HepG2 (cell line): Measurements from ENCODE around the gene KSR1. TPM values are rescaled to one million over a fixed set of nuclear protein-coding genes. Genes with fewer than 3 reads are reported as not detected.

Source experiments
- CREM ChIP-seq, 2 experiments: sonication (generic) in 1 of 2; formaldehyde crosslinking in 1 of 2; IDR thresholded peaks; 2 replicates each; pipeline versions ENCODE4 v1.4.0 to v1.6.1; 2016 to 2020; ENCODE audit warnings: antibody characterized with exemption in 1 of 2, mild to moderate bottlenecking in 1 of 2, missing genetic modification reagents in 1 of 2
- ERF ChIP-seq: IDR thresholded peaks from 2 replicates; pipeline ENCODE4 v1.6.1; 2018; ENCODE audit warnings: missing biosample characterization, missing genetic modification reagents
- HDAC1 ChIP-seq: sonication (generic); formaldehyde crosslinking; IDR thresholded peaks from 2 replicates; pipeline ENCODE4 v1.5.1; 2020; ENCODE audit warnings: mild to moderate bottlenecking, missing genetic modification reagents
- IRF2 ChIP-seq: IDR thresholded peaks from 2 replicates; pipeline ENCODE4 v1.6.1; 2018; ENCODE audit warnings: missing genetic modification reagents, missing compliant biosample characterization
- NR2F6 ChIP-seq, 2 experiments: IDR thresholded peaks; 2 replicates each; pipeline ENCODE4 v1.6.1; 2016; ENCODE audit warnings: antibody characterized with exemption in 1 of 2, mild to moderate bottlenecking in 1 of 2
- SMAD1 ChIP-seq: sonication (generic); formaldehyde crosslinking; IDR thresholded peaks from 2 replicates; pipeline ENCODE4 v1.4.0; 2020; ENCODE audit warnings: missing genetic modification reagents, low read depth, mild to moderate bottlenecking, borderline replicate concordance
- SP4 ChIP-seq: sonication (generic); formaldehyde crosslinking; IDR thresholded peaks from 2 replicates; pipeline ENCODE4 v1.8.1; 2023; ENCODE audit warnings: mild to moderate bottlenecking, missing genetic modification reagents
- USF2 ChIP-seq, 2 experiments: sonication (generic) in 1 of 2; formaldehyde crosslinking in 1 of 2; IDR thresholded peaks; 2 replicates each; pipeline versions ENCODE4 v1.5.1 to v1.6.1; 2011 to 2020; ENCODE audit warnings: borderline replicate concordance in 1 of 2, low read depth in 1 of 2, low read length in 1 of 2, mild to moderate bottlenecking in 1 of 2, missing genetic modification reagents in 1 of 2, moderate library complexity in 1 of 2
- XRCC5 ChIP-seq: fragments of 200-400 bp; formaldehyde crosslinking; optimal IDR thresholded peaks from 2 replicates; pipeline ENCODE3; 2017; ENCODE audit warnings: mild to moderate bottlenecking, low read length
- ZHX1 ChIP-seq: sonication (generic); formaldehyde crosslinking; IDR thresholded peaks from 2 replicates; pipeline ENCODE4 v1.8.1; 2022; ENCODE audit warnings: low read depth, mild to moderate bottlenecking, missing genetic modification reagents
- ZNF224 ChIP-seq: sonication (generic); formaldehyde crosslinking; IDR thresholded peaks from 2 replicates; pipeline ENCODE4 v1.5.0; 2020; ENCODE audit warnings: mild to moderate bottlenecking, missing genetic modification reagents
- ZNF3 ChIP-seq: IDR thresholded peaks from 2 replicates; pipeline ENCODE4 v1.7.0; 2017; ENCODE audit warnings: inconsistent platforms
- polyA plus RNA-seq, 8 experiments: library from polyadenylated mRNA; depleted of rRNA in 3 of 8; stranded (reverse) in 7 of 8; unstranded in 1 of 8; fragments of >200 nt; fragmentation: Illumina TruSeq in 4 of 8; extraction: Trizol in 4 of 8; gene quantifications; 2 replicates each; pipeline versions ENCODE4 v1.2.1 to v1.2.3, GENCODE V29; 2011 to 2016; ENCODE audit warnings: low read depth in 4 of 8, missing spikeins in 1 of 8, mixed read lengths in 1 of 8; ENCODE audit not compliant: insufficient read depth in 1 of 8
- total RNA-seq, 5 experiments: library from RNA; depleted of rRNA; stranded (reverse); fragments of >200 nt; fragmentation: Illumina TruSeq; extraction: Trizol; gene quantifications; 2 replicates each; pipeline ENCODE4 v1.2.3, GENCODE V29; 2016; ENCODE audit warnings: low read depth in 1 of 5
- TF ChIP-seq, protein P1 (sequence below): sonication (generic); formaldehyde crosslinking; IDR thresholded peaks from 2 replicates; pipeline ENCODE4 v1.5.1; 2020; ENCODE audit warnings: mild to moderate bottlenecking, missing genetic modification reagents
- TF ChIP-seq, protein P2 (sequence below): sonication (generic); formaldehyde crosslinking; conservative IDR thresholded peaks from 2 replicates; pipeline ENCODE4 v1.4.0; 2020; ENCODE audit warnings: mild to moderate bottlenecking, missing genetic modification reagents, moderate library complexity

Gene KSR1
- total and polyA plus RNA-seq, 2 of the 13 experiments (the other 11 are each of a cell fraction or from before 2014, with no cell fraction given), result 10.1 to 16.6 TPM

- TF ChIP-seq, protein P1, sequence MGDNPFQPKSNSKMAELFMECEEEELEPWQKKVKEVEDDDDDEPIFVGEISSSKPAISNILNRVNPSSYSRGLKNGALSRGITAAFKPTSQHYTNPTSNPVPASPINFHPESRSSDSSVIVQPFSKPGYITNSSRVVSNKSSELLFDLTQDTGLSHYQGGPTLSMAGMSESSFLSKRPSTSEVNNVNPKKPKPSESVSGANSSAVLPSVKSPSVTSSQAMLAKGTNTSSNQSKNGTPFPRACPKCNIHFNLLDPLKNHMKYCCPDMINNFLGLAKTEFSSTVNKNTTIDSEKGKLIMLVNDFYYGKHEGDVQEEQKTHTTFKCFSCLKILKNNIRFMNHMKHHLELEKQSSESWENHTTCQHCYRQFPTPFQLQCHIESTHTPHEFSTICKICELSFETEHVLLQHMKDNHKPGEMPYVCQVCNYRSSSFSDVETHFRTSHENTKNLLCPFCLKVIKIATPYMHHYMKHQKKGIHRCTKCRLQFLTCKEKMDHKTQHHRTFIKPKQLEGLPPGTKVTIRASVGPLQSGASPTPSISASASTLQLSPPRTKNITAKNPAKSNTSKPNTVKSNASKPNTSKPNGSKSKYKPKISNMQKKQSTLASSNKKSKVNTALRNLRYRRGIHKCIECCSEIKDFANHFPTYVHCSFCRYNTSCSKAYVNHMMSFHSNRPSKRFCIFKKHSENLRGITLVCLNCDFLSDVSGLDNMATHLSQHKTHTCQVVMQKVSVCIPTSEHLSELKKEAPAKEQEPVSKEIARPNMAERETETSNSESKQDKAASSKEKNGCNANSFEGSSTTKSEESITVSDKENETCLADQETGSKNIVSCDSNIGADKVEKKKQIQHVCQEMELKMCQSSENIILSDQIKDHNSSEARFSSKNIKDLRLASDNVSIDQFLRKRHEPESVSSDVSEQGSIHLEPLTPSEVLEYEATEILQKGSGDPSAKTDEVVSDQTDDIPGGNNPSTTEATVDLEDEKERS, result peak; percentile 56; the same call in 1 of the 2 replicates
- TF ChIP-seq USF2 (IDR thresholded peaks at IDR 0.05; ENCODE audit: low read depth, low read length), result no peak
- no peak for TF ChIP-seq USF2 (CRISPR knock-in tag; IDR thresholded peaks at IDR 0.05; ENCODE audit: borderline replicate concordance)
- TF ChIP-seq SP4 (CRISPR knock-in tag), result peak; percentile 27; the same call in 1 of the 2 replicates
- peak; percentile 71 for TF ChIP-seq XRCC5
- TF ChIP-seq SMAD1, result no peak
- peak; percentile 68 for TF ChIP-seq NR2F6 (IDR thresholded peaks at IDR 0.05)
- peak; percentile 89 for TF ChIP-seq NR2F6 (CRISPR knock-in tag; IDR thresholded peaks at IDR 0.05)
- peak; percentile 83 for TF ChIP-seq HDAC1 (CRISPR knock-in tag)
- peak; percentile 79; the same call in 1 of the 2 replicates for TF ChIP-seq ERF
- no peak for TF ChIP-seq ZNF3 (CRISPR knock-in tag)
- TF ChIP-seq, protein P2, sequence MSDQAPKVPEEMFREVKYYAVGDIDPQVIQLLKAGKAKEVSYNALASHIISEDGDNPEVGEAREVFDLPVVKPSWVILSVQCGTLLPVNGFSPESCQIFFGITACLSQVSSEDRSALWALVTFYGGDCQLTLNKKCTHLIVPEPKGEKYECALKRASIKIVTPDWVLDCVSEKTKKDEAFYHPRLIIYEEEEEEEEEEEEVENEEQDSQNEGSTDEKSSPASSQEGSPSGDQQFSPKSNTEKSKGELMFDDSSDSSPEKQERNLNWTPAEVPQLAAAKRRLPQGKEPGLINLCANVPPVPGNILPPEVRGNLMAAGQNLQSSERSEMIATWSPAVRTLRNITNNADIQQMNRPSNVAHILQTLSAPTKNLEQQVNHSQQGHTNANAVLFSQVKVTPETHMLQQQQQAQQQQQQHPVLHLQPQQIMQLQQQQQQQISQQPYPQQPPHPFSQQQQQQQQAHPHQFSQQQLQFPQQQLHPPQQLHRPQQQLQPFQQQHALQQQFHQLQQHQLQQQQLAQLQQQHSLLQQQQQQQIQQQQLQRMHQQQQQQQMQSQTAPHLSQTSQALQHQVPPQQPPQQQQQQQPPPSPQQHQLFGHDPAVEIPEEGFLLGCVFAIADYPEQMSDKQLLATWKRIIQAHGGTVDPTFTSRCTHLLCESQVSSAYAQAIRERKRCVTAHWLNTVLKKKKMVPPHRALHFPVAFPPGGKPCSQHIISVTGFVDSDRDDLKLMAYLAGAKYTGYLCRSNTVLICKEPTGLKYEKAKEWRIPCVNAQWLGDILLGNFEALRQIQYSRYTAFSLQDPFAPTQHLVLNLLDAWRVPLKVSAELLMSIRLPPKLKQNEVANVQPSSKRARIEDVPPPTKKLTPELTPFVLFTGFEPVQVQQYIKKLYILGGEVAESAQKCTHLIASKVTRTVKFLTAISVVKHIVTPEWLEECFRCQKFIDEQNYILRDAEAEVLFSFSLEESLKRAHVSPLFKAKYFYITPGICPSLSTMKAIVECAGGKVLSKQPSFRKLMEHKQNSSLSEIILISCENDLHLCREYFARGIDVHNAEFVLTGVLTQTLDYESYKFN (CRISPR knock-in tag), result peak; percentile 76
- 0 out of 2 replicates have a peak, but pooled peaks have one; percentile 41 for TF ChIP-seq ZNF224 (CRISPR knock-in tag)
- TF ChIP-seq IRF2, result peak; percentile 70; the same call in 1 of the 2 replicates
- peak; percentile 43; the same call in 1 of the 2 replicates for TF ChIP-seq CREM (IDR thresholded peaks at IDR 0.05)
- TF ChIP-seq CREM (CRISPR knock-in tag; IDR thresholded peaks at IDR 0.05), result no peak
- peak; percentile 56; the same call in 1 of the 2 replicates for TF ChIP-seq ZHX1
Observed at GRCh38 chr17:27532269-27533263, 76.3 kb downstream of the KSR1 start (continued).
